Esophagus muscularis mucosa (tissue), 3 donors: Measurements from ENCODE around the gene ID2.

Experiments used
- CTCF ChIP-seq, 3 experiments: fragments of 200-600 bp in 2 of 3; fragments of 450-650 bp in 1 of 3; sonication (generic) in 2 of 3; IDR thresholded peaks; one replicate each; pipeline ENCODE4 v1.5.1; 2017 to 2019; ENCODE audit warnings: antibody characterized with exemption in 3 of 3, mild to moderate bottlenecking in 2 of 3, moderate library complexity in 1 of 3
- POLR2A ChIP-seq: fragments of 450-650 bp; IDR thresholded peaks from one replicate; pipeline ENCODE4 v1.6.1; 2017; ENCODE audit warnings: antibody characterized with exemption, moderate library complexity, mild to moderate bottlenecking, low read depth
- POLR2AphosphoS5 ChIP-seq, 2 donors: sonication (generic); formaldehyde crosslinking; IDR thresholded peaks; one replicate each; pipeline ENCODE4 v1.6.1; 2017; ENCODE audit warnings: antibody characterized with exemption in 2 of 2

GRCh38 chr2:8721410-8721809 lies 39.6 kb downstream of the ID2 start:
- no peak for TF ChIP-seq POLR2AphosphoS5 (IDR thresholded peaks at IDR 0.05)
- no peak for TF ChIP-seq POLR2A
- TF ChIP-seq CTCF (IDR thresholded peaks at IDR 0.05): no peak
